Activated CD4-positive, alpha-beta T cell treated with anti-CD3 and anti-CD28 coated beads for 24 hours (primary cell): Measurements from ENCODE around the gene PHYH.
A peak's percentile ranks its signal among the peaks of the same experiment; 100 is the strongest.
"Not testable (repeated sequence)": the region's sequence is repeated elsewhere in the genome, so short reads cannot be mapped to it uniquely, and the experiment has no call there.

Source experiments
- DNase-seq, 2 donors: peaks; one replicate each; pipeline ENCODE4 v3.0.0-alpha.2; 2020; ENCODE audit warnings: low read depth in 2 of 2

The PHYH gene

GRCh38 chr10:13271552-13272163 is 28.2 kb downstream of the PHYH start:
- peak; percentile 9 to 19 for DNase-seq

DNA sequence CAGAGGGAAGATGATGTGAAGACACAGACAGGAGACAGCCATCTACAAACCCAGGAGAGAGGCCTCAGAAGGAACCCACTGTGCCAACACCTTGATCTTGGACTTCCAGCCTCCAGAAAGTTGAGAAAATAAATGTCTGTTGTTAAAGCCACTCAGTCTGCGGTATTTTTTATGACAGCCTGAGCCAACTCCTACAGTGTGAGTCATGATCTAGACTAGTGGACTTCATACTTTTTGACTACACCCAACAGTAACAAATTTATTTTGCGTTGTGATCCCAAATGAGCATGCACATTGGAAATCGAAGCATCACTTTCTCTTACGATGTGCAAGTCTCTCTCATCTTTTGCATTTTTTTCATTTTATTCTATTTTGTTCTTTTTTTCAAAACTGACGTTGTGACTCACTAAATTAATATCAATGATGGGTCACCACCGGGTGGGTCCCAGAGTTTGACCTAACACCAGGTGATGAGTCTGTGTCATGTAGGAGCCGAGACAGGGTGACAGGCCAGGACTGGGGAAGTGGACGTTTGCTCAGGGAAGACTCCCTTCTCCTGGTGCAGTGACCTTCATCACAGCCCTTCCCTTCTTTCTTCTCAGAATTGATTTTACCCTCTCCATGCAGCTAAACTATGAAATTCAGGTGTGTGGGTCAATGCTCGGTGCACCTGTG is 28.9 kb downstream of the PHYH start:
- no peak for DNase-seq

- DNase-seq = no peak
Observed at GRCh38 chr10:13268841-13269240, 31.0 kb downstream of the PHYH start.

- DNase-seq = no peak
Observed at GRCh38 chr10:13268310-13268709, 31.6 kb downstream of the PHYH start.

GRCh38 chr10:13263591-13263990 is 36.3 kb downstream of the PHYH start:
- DNase-seq = no peak

- no peak for DNase-seq
Observed at GRCh38 chr10:13262433-13262832, 37.4 kb downstream of the PHYH start.

DNA sequence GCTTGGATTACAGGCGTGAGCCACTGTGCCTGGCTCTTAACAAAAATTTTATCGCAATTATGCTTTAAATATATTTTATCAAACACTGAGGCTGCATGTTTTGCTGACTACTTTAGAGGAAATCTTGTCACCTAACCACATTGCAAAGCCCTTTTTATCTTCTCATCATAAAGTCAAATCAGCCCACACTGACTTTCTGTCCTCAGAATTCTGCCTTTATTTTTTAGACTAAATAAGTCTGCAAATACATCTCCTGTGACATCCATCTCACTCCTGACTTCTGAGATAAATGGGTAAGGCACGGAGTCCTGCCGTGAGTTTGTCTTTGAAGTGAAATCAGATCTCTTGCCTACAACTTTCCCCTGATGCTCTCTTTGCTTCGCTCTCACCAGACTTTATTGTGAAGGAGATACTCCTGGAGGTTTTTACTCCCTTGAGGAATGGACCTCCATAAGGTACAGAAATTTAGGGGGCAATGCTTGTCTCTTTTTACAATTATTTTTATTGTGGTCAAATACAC is 42.2 kb downstream of the PHYH start:
- DNase-seq = no peak

- DNase-seq = no peak
Observed at GRCh38 chr10:13256627-13257026, 43.2 kb downstream of the PHYH start.

DNA sequence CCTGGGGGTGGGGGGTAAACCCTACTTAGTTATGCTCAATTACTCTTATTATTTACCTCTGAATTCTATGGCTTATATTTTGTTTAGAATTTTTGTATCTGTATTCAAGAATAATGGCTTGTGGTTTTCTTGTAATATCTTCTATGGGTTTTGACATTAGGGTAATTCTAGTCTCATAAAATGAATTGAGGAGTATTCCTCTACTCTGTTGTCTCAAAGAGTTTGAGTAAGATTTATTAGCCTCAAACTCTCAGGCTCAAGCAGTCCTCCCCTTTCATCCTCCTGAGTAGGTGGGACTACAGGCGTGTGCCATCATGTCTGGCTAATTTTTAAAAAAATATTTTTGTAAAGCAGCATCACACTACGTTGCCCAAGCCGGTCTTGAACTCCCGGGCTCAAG is 46.1 kb downstream of the PHYH start:
- DNase-seq = no peak

DNA sequence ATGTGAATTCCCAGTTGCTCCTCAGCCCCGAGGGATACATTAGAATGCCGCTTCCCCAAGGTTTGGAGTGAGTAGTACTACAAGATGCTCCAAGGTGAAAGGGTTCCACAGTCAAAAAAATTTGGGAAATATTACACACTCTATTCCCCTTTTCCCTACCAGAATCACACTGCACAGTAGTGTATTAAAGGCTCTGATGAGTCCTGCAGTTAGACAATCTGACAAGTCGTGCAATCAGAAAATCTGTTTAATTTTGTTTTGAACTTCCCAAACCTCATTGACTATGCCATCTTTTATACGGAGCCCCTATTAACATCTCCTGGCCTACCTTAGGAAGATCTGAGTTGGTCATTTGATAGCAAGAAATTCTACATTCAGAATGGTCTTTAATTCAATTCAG is 52.1 kb downstream of the PHYH start:
- no peak for DNase-seq

- DNase-seq = no peak
Observed at GRCh38 chr10:13247246-13247645, 52.6 kb downstream of the PHYH start.

DNA sequence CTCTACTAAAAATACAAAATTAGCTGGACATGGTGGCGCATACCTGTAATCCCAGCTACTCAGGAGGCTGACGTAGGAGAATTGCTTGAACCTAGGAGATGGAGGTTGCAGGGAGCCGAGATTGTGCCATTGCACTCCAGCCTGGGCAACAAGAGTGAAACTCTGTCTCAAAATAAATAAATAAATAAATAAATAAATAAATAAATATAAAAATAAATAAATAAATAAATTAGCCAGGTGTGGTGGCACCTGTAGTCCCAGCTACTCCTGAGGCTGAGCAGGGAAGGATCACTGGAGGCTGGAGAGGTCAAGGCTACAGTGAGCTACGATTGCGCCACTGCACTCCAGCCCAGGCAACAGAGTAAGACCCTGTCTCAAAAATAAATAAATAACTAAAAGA is 57.6 kb downstream of the PHYH start:
- not testable (repeated sequence) for DNase-seq

GRCh38 chr10:13241613-13242012 is 58.3 kb downstream of the PHYH start:
- DNase-seq = no peak

DNA sequence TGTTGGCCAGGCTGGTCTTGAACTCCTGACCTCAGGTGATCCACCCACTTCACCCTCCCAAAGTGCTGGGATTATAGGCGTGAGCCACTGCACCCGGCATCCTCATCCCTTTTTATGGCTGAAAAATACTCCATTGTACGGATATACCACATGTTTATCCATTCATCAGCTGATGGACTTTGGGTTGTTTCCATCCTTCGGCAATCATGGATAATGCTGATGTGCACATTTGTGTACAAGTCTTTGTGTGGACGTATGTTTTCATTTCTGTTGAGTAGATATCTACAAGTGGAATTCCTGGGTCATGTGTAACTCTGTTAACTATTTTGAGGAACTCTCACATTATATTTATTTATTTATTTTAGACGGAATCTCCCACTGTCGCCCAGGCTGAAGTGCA is 59.9 kb downstream of the PHYH start:
- DNase-seq = no peak

DNA sequence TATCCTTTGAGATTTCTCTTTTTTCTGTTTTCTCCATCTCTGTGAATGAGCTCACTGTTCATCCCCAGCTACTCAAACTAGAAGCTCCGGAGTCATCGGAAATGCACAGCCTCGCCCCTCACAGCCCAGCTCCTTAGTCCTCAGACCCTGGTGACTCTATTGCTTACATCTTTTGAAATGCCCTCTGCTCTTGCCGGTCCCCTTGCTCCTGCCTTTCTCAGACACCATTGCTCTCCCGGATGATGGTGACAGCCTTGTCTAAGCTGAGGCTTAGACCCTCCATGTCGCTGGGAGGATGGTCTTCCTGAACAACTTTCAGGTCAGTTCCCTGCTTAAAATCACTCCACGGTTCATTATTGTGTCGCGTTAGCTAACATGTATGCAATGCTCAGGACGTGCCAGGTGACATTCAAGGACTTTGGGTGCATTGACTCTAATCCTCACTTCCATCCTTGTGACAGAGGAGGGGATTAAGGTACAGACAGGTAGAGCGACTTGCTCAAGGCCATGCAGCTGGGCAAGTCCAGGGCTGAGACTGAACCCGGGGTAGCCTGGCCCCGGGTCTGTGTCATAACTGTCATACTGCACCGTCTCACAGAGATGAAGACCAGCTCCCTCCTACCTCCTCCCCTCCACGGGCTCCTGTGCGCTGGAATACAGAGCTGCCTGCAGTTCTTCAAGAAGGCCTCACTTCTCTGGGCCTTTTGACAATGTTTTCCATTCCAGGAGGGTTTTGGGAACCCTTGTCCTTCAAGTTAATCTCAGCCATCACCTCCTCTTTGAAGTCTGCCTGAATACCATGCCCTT is 61.4 kb downstream of the PHYH start:
- no peak for DNase-seq

DNA sequence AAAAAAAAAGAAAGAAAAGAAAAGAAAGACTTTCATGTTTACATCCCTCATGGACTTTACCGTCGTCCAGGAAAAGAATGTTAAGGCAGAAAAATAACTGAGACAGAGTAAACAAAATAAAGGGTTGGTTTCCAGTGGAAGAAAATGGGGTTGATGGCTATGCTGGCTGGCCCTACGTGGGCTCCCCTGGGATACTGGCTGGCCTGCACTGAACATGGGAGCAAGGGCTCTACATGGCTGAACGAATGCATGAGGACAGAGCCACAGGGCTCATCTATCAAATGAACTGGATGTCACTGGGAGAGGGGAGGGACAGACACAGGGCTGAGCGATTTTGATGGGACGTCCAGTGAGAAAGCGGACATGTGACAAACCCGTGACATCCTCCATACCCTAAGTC is 63.2 kb downstream of the PHYH start:
- DNase-seq = no peak

DNA sequence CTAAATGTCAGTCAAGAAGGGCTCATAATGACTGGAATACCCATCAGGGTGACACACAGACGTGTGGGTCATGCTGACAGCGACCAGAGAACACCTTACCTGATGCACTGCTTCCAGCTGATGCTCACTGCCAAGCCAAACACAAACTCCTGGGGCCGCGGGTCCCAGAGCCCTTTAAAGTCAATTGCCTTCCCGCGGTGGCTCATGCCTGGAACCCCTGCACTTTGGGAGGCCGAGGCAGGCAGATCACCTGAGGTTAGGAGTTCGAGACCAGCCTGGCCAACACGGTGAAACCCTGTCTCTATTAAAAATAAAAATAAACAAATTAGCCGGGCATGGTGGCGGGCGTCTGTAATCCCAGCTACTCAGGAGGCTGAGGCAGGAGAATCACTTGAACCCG is 65.1 kb downstream of the PHYH start:
- DNase-seq = not testable (repeated sequence)

DNA sequence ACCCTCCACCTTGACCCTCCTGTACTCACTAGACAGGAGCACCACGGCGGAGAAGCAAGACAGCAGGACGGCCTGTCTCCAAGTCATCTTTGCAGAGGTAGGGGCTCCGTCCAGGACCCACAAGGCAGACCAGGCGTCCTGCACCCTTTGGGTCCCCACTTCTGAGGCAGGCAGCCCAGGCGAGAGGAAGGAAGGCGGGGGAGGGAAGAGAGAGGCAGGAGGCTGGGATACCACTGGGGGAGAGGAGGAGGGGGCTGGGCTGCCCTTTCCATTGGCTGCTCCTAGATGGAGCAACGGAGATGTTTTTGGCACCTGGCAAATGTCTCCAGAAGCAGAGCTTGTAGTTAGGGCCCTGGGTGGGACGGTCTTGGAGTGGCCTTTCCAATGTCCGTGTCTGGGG is 65.7 kb downstream of the PHYH start, which contains the start of gene UCMA:
Gene UCMA (minus strand): TSS at position 203 of the 400 bp plus-strand sequence. CDS start 116 bp downstream, at position 87.
- DNase-seq = no peak

GRCh38 chr10:13233358-13233757 is 66.5 kb downstream of the PHYH start:
- no peak for DNase-seq

DNA sequence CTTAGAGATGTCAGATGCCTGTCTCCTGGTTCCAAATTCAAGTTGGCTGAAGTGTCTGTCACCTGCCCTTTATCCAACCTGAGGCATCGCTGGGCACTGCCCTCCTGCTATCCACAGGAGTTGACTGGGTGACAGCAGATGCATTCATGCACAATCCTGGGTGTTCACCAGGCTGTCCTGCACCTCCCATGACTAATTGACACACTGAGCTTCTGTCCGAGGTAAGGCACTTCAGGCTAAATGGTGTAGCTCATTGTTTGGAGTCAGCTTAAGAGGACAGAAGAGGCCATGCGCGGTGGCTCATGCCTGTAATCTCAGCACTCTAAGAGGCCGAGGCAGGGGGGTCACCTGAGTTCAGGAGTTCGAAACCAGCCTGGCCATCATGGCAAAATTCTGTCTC is 68.1 kb downstream of the PHYH start:
- no peak for DNase-seq

DNA sequence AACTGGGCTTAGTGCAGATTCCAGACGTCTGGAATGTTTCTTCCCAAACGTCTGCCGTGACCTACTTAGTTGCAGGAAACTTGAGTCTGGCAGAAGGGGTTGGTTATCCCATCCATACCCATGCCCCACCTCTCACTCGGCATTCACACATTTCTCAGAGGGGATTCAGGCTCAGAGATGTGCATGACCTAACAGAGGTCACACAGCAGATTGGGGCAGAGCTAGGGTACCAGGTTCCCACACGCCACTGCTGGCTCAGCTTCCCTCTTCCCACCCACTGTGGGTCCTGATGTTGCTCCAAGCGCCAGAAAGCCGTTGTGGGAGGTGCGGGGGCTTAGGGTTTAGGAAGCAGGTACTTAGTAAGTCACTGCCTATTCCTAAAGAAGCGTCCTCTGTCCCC is 68.7 kb downstream of the PHYH start:
- no peak for DNase-seq
